GM19099 (cell line): ENCODE measurements around the gene CALML4.
A peak's percentile ranks its signal among the peaks of the same experiment; 100 is the strongest.

Experiments used
- POLR2A ChIP-seq: IDR thresholded peaks from 3 replicates; pipeline ENCODE4 v1.6.1; 2011; ENCODE audit warnings: low read depth; ENCODE audit not compliant: insufficient read length; ENCODE audit errors: extremely low read depth

CALML4 gene

GRCh38 chr15:68229386-68230156, 24.4 kb upstream of the CALML4 start, which contains the start of gene CLN6:
CLN6 (minus strand) TSS chr15:68229728; CDS start chr15:68229584, 144 bp downstream.
- peak; percentile 80 for TF ChIP-seq POLR2A

DNA sequence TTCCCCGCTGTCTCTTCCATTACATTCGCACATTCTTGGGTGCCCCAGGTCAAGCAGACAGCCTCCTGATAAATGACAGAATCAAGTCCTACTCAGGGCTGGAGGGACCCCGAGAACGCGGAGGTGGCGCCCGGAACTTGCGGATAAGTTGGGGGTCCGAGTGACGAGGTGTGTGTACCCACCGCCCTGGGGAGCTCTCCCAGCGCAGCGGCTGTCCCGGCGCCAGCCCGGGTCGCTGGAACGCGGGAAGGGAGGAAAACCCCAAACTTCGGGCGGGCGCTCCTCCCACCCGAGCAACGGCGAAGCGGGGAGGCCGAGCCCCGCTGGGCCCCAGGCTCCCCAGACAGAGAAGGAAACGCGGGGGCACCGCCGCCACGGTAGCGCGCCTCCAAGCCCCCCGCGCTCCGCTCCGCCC, 23.8 kb upstream of the CALML4 start:
- TF ChIP-seq POLR2A, result no peak

DNA sequence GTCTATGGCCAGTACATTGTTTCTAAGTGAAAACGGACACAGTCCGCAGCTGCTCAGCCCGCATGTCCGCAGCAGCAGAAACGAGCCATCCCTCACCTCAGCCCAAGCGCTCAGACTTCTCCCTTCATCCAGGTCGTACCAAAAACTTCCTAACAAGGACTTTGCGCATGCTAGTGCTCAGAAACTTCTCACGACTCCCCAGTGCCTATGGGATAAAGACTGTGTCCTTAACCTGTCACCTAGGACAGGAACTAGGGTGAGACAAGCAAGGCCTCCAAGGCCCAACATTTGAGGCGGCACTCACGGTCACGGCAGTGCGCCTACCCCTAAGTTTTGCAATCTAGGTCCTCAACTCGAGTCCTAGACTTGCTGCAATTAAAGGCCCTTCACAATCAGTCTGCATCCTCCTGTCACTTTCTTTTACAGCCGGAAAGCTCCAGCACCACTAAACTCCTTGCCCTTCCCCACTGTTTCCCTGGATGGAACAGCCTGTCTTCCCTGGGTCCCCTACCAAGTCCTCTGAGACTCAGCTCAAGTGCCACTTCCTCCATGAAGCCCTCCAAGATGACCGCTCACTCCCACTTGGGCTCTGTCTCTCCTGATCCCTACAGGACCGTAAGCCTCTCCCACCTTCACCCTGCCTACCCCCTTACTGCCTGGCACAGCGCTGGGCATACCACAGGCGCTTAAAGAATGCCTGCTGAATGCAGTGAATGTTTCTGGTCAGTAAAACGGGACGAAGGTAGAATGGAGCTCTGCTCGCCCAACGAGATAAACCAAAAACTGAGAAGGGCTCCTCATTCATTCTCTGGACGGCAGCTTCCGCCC, 23.2 kb upstream of the CALML4 start:
- no peak for TF ChIP-seq POLR2A

DNA sequence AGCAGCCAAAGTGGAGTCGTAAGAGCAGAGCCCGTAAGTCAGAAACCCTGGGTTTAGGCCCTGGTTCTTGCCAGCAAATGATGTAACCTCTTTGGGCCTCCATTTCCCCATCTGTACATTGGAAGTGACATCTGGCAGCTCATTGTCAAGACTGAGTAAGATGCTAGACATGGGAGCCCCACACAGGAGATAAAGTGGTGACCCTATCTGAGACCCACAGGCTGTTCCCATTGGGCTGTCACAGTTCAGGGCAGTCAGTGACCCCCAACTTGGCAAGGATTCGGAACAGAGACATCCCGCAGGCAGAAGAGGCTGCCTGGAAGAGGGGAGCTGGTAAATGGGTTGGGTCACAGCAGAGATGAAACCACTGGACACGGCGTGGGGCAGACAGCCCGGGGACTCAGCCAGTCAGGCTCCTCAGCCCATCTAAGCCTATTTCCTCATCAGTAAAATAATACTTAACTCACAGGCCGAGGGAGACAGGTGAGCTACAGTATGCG, 22.6 kb upstream of the CALML4 start:
- TF ChIP-seq POLR2A, result no peak

GRCh38 chr15:68224546-68225250, 19.6 kb upstream of the CALML4 start:
- TF ChIP-seq POLR2A, result no peak

- no peak for TF ChIP-seq POLR2A
Observed at GRCh38 chr15:68224108-68224507, 19.0 kb upstream of the CALML4 start.

DNA sequence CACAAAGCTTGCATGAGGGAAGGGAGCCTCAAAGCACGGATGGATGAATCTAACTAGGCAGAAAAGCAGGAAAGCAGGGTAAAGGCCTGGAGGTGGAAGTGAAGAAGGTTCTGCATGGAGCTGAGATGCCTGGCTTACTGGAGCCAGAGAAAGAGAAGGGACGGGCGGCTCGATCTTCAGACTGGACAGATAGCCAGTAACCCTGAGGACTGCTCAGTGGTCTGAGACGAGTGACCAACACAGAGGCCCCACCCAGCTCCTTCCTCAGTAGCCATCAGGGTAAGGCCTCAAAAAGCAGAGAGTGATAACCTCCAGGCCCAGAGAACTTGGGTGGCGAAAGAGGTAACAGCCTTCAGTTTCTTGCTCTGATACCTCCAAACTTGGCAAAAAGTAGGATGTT, 18.0 kb upstream of the CALML4 start:
- TF ChIP-seq POLR2A, result no peak

DNA sequence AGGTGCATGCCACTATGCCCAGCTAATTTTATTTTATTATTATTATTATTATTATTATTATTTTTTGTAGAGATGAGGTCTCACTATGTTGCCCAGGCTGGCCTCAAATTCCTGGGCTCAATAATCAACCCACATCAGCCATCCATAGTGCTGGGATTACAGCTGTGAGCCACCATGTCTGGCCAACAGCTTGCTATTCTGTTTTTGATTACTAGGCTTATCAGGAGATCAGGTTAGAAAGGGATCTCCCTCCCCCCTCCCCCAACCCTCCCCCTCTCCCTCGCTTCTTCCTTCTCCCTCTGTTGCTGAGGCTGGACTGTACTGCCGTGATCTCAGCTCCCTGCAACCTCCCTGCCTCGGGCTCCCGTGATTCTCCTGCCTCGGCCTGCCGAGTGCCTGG, 15.8 kb upstream of the CALML4 start:
- no peak for TF ChIP-seq POLR2A

GRCh38 chr15:68220489-68220888, 15.4 kb upstream of the CALML4 start:
- TF ChIP-seq POLR2A, result no peak

GRCh38 chr15:68218847-68219798, 14.0 kb upstream of the CALML4 start:
- TF ChIP-seq POLR2A, result no peak

- no peak for TF ChIP-seq POLR2A
Observed at GRCh38 chr15:68218331-68218730, 13.2 kb upstream of the CALML4 start.

- no peak for TF ChIP-seq POLR2A
Observed at GRCh38 chr15:68217341-68217740, 12.2 kb upstream of the CALML4 start.

GRCh38 chr15:68214838-68215254, 9.7 kb upstream of the CALML4 start:
- no peak for TF ChIP-seq POLR2A
